IPS-NIHi7 (cell line): ENCODE results near the gene TSPAN15.
"Not testable (repeated sequence)": the region's sequence is repeated elsewhere in the genome, so short reads cannot be mapped to it uniquely, and the experiment has no call there.

Source experiments
- DNase-seq: peaks from one replicate; pipeline ENCODE4 v3.0.0; 2012; ENCODE audit warnings: mixed read lengths; ENCODE audit errors: extremely low spot score

The TSPAN15 gene

GRCh38 chr10:69503001-69503895 is 52.0 kb downstream of the TSPAN15 start:
- DNase-seq = no peak

GRCh38 chr10:69503896-69504265 is 52.6 kb downstream of the TSPAN15 start:
- DNase-seq = no peak

- no peak for DNase-seq
These were observed 53.4 kb downstream of the TSPAN15 start for GRCh38 chr10:69504576-69505250.

GRCh38 chr10:69505636-69506318 is 54.5 kb downstream of the TSPAN15 start:
- no peak for DNase-seq

GRCh38 chr10:69506487-69506833 is 55.2 kb downstream of the TSPAN15 start:
- DNase-seq = no peak

GRCh38 chr10:69506834-69507713 is 55.8 kb downstream of the TSPAN15 start:
- no peak for DNase-seq

GRCh38 chr10:69508738-69509340 is 57.6 kb downstream of the TSPAN15 start:
- DNase-seq = peak; percentile 3

- DNase-seq = no peak
These were observed 61.6 kb downstream of the TSPAN15 start for GRCh38 chr10:69512901-69513300.

- DNase-seq = no peak
These were observed 62.4 kb downstream of the TSPAN15 start for GRCh38 chr10:69513617-69514016.

- DNase-seq = peak; percentile 92
These were observed 64.5 kb downstream of the TSPAN15 start for GRCh38 chr10:69515699-69516259.

GRCh38 chr10:69516316-69516715 is 65.1 kb downstream of the TSPAN15 start:
- DNase-seq = peak; percentile 93

- DNase-seq = no peak
These were observed 65.5 kb downstream of the TSPAN15 start for GRCh38 chr10:69516796-69517195.

- DNase-seq = peak; percentile 5
These were observed 66.1 kb downstream of the TSPAN15 start for GRCh38 chr10:69517271-69517848.

GRCh38 chr10:69527961-69528360 is 76.7 kb downstream of the TSPAN15 start:
- no peak for DNase-seq

GRCh38 chr10:69533658-69534057 is 82.4 kb downstream of the TSPAN15 start:
- DNase-seq = no peak

GRCh38 chr10:69536521-69536920 is 85.3 kb downstream of the TSPAN15 start:
- not testable (repeated sequence) for DNase-seq

- no peak for DNase-seq
These were observed 86.2 kb downstream of the TSPAN15 start for GRCh38 chr10:69537449-69537848.

- DNase-seq = no peak
These were observed 87.2 kb downstream of the TSPAN15 start for GRCh38 chr10:69538461-69538860.

GRCh38 chr10:69541463-69541862 is 90.2 kb downstream of the TSPAN15 start:
- no peak for DNase-seq

GRCh38 chr10:69549959-69550358 is 98.7 kb downstream of the TSPAN15 start:
- DNase-seq = no peak
